Epidermal melanocyte (primary cell): ENCODE measurements around the gene ZC4H2.
"Not testable (repeated sequence)": the region's sequence is repeated elsewhere in the genome, so short reads cannot be mapped to it uniquely, and the experiment has no call there.

ENCODE experiments used
- DNase-seq: peaks from one replicate; pipeline ENCODE4 v3.0.0; 2011; ENCODE audit warnings: low spot score; ENCODE audit not compliant: insufficient read length

Gene ZC4H2, protein sequence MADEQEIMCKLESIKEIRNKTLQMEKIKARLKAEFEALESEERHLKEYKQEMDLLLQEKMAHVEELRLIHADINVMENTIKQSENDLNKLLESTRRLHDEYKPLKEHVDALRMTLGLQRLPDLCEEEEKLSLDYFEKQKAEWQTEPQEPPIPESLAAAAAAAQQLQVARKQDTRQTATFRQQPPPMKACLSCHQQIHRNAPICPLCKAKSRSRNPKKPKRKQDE

GRCh38 chrX:64975989-64976672 is at the start of gene ZC4H2:
TSS of gene ZC4H2 (minus strand) at chrX:64976450. CDS start at chrX:64976377, 73 bp downstream.
- peak; percentile 57 for DNase-seq

DNA sequence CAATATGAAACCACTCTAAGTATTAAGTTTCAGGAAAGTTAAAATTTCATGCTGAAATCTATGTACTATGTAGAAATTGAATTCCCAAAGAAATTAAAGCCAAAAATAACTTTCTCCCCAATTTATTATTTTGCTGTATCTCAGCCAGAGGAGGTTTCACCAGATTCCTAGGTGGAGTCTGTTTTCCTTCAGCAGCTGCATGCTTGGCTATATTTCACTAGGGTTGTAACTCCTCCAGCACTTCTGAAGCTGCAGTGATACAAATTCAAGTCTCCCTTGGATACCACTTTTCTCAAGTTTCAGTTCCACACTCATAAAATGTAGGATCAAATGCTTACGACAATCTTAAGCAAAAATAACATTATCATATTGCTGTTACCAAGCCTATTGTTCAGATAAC is 41.2 kb upstream of the ZC4H2 start:
- DNase-seq = no peak

GRCh38 chrX:65014230-65014629 is 38.0 kb upstream of the ZC4H2 start:
- DNase-seq = no peak

GRCh38 chrX:65009459-65009858 is 33.2 kb upstream of the ZC4H2 start:
- no peak for DNase-seq

GRCh38 chrX:65002208-65002607 is 26.0 kb upstream of the ZC4H2 start:
- not testable (repeated sequence) for DNase-seq

- no peak for DNase-seq
These were observed 20.6 kb upstream of the ZC4H2 start for GRCh38 chrX:64996805-64997204.

DNA sequence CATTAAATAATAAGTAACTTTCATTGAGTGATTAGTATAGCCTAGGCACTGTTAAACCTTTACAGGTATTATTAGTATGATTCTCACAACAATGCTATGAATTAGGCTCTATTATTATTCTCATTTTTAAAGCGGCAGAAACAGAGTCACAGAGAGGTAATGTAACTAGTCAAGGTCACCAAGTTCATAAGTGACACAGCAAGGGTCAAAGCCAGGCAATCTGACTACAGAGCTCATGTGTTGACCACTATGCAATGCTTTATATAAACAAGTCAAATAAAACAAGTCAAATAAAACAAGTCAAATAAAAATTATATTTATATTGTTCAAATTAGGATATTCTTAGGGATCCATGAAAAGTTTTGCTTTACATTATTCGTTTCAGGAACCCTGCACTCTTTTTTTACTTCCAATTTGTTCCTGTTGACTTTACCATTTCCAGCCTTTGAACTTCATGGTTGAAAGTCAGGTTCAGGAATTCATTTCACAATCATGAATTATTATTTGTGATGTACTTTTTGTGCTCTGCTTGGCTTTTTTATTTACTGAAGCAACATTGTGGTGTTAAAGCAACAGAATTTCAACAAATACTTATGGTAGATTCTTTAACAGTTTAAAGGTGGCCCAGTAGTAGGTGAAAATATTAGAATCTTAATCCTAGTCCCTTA is 18.0 kb upstream of the ZC4H2 start:
- DNase-seq = no peak

DNA sequence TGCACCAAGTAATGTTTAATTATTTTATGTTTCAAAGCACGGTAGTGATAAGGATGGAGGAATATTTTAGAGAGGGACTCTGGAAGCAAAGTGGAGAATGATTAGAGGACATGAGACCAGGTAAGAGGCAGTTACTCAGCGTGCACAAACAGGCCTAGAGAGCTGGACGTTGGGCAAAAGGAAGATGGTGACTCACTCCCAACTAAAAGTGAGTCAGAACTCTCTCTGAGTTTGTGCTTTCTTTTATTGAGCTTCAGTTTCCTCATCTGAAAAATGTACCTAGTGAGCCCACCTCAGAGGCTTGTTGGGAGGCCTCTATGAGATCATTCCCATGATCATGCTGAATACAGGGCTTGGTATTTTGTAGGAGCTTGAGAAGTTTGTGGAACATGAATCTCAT is 1.6 kb upstream of the ZC4H2 start:
- no peak for DNase-seq

DNA sequence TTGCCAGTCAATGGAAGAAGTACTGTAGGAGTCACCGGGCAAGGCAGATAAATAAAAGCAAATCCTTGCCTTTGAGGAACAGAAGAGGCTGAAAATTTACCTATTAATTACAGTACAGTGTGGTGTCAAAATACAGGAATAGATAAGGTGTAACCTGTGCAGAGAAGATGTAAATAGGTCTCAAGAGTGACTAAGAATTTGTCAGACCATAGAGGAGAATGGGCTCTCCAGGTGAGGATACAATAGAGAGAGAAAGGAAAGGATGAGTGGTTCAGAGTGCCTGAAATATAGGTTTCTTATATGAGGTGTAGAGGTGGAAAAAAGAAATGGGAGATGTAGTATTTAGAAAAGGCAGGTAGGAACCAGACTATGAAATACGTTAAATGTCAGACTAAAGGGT is 801 bp upstream of the ZC4H2 start:
- no peak for DNase-seq

DNA sequence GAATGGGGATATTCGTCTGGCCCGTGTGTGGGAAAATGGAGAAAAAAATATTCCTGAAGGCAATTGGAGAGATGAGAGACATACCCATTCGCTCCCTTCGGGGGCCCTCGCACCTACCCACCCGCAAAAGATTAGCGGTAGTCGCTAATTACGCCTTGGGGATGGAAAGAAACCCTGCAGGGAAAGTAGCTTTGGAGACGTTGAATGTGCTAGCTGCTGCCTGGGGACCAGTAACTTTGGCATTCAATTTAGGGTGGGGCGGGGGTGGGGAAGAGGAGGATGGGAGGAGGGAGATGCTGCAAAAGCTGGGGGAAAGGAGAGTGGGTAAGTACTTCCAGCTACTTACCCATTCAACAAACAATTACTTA is 407 bp upstream of the ZC4H2 start:
- DNase-seq = no peak

DNA sequence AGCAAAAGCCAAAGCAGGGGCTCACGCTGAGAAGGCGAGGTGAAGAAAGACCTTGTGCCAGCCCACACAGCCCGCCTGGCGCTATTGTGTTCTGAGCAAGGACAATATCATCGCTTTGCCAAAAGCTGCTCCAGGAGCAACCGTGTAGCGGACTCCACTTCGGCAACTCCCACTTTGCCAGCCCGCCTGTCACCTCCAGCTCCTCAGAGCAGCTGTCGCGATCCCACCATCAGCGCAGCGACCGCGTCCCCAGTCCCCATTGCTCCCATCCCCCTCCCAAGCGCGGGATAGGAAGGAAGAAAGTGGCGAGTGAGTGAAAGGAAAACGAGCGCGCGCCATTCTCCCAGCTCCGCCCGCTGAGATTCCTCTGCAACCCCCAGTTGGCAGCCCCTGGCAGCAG is 759 bp downstream of the ZC4H2 start:
- no peak for DNase-seq

GRCh38 chrX:64925480-64925879 is 50.8 kb downstream of the ZC4H2 start:
- DNase-seq = no peak

GRCh38 chrX:64908121-64908520 is 68.1 kb downstream of the ZC4H2 start:
- DNase-seq = no peak

DNA sequence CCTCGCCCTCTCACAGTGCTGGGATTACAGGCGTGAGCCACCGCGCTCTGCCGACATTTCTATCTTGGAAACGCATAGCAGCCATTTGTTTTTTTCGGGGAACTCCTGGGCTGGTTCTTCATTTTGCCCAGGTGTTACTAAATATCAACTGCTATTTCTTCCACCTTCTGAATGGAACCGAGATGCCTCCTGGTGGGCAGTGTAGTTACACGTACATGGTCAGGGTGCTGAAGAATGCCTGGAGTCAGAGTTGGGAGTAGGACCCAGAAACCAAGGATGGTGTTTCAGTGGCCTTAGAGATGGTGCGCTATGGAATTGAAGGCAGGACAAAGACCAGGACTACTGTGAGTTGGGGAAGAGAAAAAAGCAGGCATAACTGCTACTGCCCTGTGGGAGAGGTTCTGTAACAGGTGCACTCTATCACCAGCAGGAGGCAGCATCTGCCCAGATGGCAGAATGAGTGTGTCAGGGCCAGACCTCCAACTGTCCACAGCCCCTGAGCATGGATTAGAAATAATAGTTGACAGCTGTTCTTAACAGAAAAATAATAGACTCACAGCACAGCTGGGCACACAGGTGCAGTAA is 81.7 kb downstream of the ZC4H2 start:
- DNase-seq = no peak

- no peak for DNase-seq
These were observed 90.4 kb downstream of the ZC4H2 start for GRCh38 chrX:64885850-64886249.

- not testable (repeated sequence) for DNase-seq
These were observed 97.5 kb downstream of the ZC4H2 start for GRCh38 chrX:64878709-64879108.

- DNase-seq = no peak
These were observed 109.0 kb downstream of the ZC4H2 start for GRCh38 chrX:64867217-64867616.
